GM18870 (cell line): ENCODE measurements around the gene ALG6.

Experiments
- ATAC-seq: cut with Tn5 transposase; IDR thresholded peaks from one replicate; pipeline ENCODE4 v1.9.1; 2021; ENCODE audit warnings: moderate library complexity; ENCODE audit not compliant: unreplicated experiment

ALG6 gene

GRCh38 chr1:63487336-63488065 lies 120.1 kb downstream of the ALG6 start:
- no peak for ATAC-seq
